Neural progenitor cell (in vitro differentiated cells): Measurements from ENCODE around the gene BOK. TPM values are rescaled to one million over a fixed set of nuclear protein-coding genes. Genes with fewer than 3 reads are reported as not detected.

Experiments
- DNase-seq: peaks from one replicate; pipeline ENCODE4 v3.0.0-alpha.2; 2016; ENCODE audit warnings: low spot score
- H2AFZ ChIP-seq: fragments of 200-600 bp; sonication (generic); replicated peaks from 2 replicates; pipeline ENCODE4 v1.6.1; 2016; ENCODE audit warnings: antibody characterized with exemption
- H3F3A ChIP-seq: fragments of 200-600 bp; sonication (generic); 2 replicates; pipeline ENCODE4 v1.6.1; 2016; ENCODE audit warnings: antibody characterized with exemption, low read depth
- H3K27ac ChIP-seq: fragments of 200-600 bp; sonication (generic); 2 replicates; pipeline ENCODE4 v1.5.1; 2016; ENCODE audit warnings: mild to moderate bottlenecking
- H3K27me3 ChIP-seq: fragments of 200-600 bp; sonication (generic); 2 replicates; pipeline ENCODE4 v1.6.1; 2016; ENCODE audit warnings: mild to moderate bottlenecking, moderate library complexity
- H3K36me3 ChIP-seq: fragments of 200-600 bp; sonication (generic); 2 replicates; pipeline ENCODE4 v1.5.1; 2016
- H3K4me1 ChIP-seq: fragments of 200-600 bp; sonication (generic); 2 replicates; pipeline ENCODE4 v1.6.1; 2016; ENCODE audit warnings: mixed run types
- H3K4me2 ChIP-seq: fragments of 200-600 bp; sonication (generic); 2 replicates; pipeline ENCODE4 v1.6.1; 2016
- H3K4me3 ChIP-seq: fragments of 200-600 bp; sonication (generic); 2 replicates; pipeline ENCODE4 v1.5.1; 2016
- H3K79me2 ChIP-seq: fragments of 200-600 bp; sonication (generic); 2 replicates; pipeline ENCODE4 v1.6.1; 2016; ENCODE audit warnings: low read depth
- H3K9ac ChIP-seq: fragments of 200-600 bp; sonication (generic); 2 replicates; pipeline ENCODE4 v1.6.1; 2016
- H3K9me3 ChIP-seq: fragments of 200-600 bp; sonication (generic); 2 replicates; pipeline ENCODE4 v1.5.1; 2016; ENCODE audit warnings: low read depth
- H4K20me1 ChIP-seq: fragments of 200-600 bp; sonication (generic); 2 replicates; pipeline ENCODE4 v1.6.1; 2016; ENCODE audit warnings: low read depth
- H3K27ac Mint-ChIP-seq: 3 replicates; pipeline ENCODE4 v1.8.0; 2021; ENCODE audit warnings: mixed read lengths
- H3K27me3 Mint-ChIP-seq: 2 replicates; pipeline ENCODE4 v1.8.0; 2022; ENCODE audit warnings: low read depth, mild to moderate bottlenecking, inconsistent platforms, moderate library complexity, mixed read lengths; ENCODE audit not compliant: insufficient read depth
- H3K36me3 Mint-ChIP-seq: 3 replicates; pipeline ENCODE4 v1.8.0; 2021; ENCODE audit warnings: mixed read lengths
- H3K4me1 Mint-ChIP-seq: 3 replicates; pipeline ENCODE4 v1.8.0; 2021; ENCODE audit warnings: mixed read lengths
- H3K4me3 Mint-ChIP-seq: 3 replicates; pipeline ENCODE4 v1.8.0; 2021; ENCODE audit warnings: mild to moderate bottlenecking, moderate library complexity, mixed read lengths
- H3K9me3 Mint-ChIP-seq: 3 replicates; pipeline ENCODE4 v1.8.0; 2020; ENCODE audit warnings: mixed read lengths
- CTCF ChIP-seq: fragments of 200-600 bp; sonication (generic); IDR thresholded peaks from 2 replicates; pipeline ENCODE4 v1.5.1; 2017; ENCODE audit warnings: antibody characterized with exemption, mild to moderate bottlenecking
- EZH2 ChIP-seq: fragments of 200-600 bp; sonication (generic); IDR thresholded peaks from 2 replicates; pipeline ENCODE4 v1.6.1; 2017; ENCODE audit warnings: antibody characterized with exemption, mild to moderate bottlenecking, moderate library complexity
- EZH2phosphoT487 ChIP-seq: fragments of 200-600 bp; sonication (generic); IDR thresholded peaks from 2 replicates; pipeline ENCODE4 v1.6.1; 2017; ENCODE audit warnings: antibody characterized with exemption
- total RNA-seq: library from RNA; depleted of rRNA; stranded (reverse); fragments of >200 nt; gene quantifications from 2 replicates; pipeline ENCODE4 v1.2.3, GENCODE V29; 2015; ENCODE audit warnings: low replicate concordance

The BOK gene
- total RNA-seq, 1 donor from 2014 or later = 2.0 TPM

GRCh38 chr2:241514553-241514952, 44.0 kb upstream of the BOK start:
- H3K27me3 Mint-ChIP-seq = peaks cover 3% of the 10 kb centered on the region

GRCh38 chr2:241514986-241515737, 43.4 kb upstream of the BOK start:
- no peak overlapping the region for H2AFZ ChIP-seq
- H3K9me3 Mint-ChIP-seq = peaks cover 2% of the 10 kb centered on the region
- peak overlapping the region; percentile 29 for H3K27ac ChIP-seq
- H3K36me3 Mint-ChIP-seq = peaks cover 1% of the 10 kb centered on the region
- no peak for TF ChIP-seq EZH2phosphoT487
- no peak for TF ChIP-seq EZH2
- no peak for TF ChIP-seq CTCF
- no peak for DNase-seq
- peaks cover 24% of the 10 kb centered on the region for H3F3A ChIP-seq
- no peak overlapping the region for H3K27ac Mint-ChIP-seq
- H3K27me3 Mint-ChIP-seq = peaks cover 6% of the 10 kb centered on the region
- H4K20me1 ChIP-seq = no peaks in the 10 kb centered on the region
- H3K4me1 Mint-ChIP-seq = no peaks in the 10 kb centered on the region
- H3K9me3 ChIP-seq = no peaks in the 10 kb centered on the region
- no peaks in the 10 kb centered on the region for H3K27me3 ChIP-seq
- H3K4me1 ChIP-seq = no peaks in the 10 kb centered on the region
- H3K9ac ChIP-seq = no peak overlapping the region
- no peak overlapping the region for H3K4me3 Mint-ChIP-seq
- H3K36me3 ChIP-seq = no peaks in the 10 kb centered on the region
- no peak overlapping the region for H3K4me2 ChIP-seq
- H3K4me3 ChIP-seq = no peak overlapping the region
- no peaks in the 10 kb centered on the region for H3K79me2 ChIP-seq

More at GRCh38 chr2:241514553-241514952, 44.0 kb upstream of the BOK start:
- Histone ChIP-seq H3K79me2 (no peaks in the 10 kb centered on the region), H3K27ac (no peak overlapping the region), H3K27me3 (peaks cover 5% of the 10 kb centered on the region), H3K4me2 (no peak overlapping the region), H3K4me3 (no peak overlapping the region), H3K36me3 (no peaks in the 10 kb centered on the region), H3K9ac (no peak overlapping the region), H4K20me1 (no peaks in the 10 kb centered on the region), H2AFZ (no peak overlapping the region), H3F3A (peaks cover 24% of the 10 kb centered on the region), H3K4me1 (no peaks in the 10 kb centered on the region), H3K9me3 (no peaks in the 10 kb centered on the region)
- H3K27ac Mint-ChIP-seq = no peak overlapping the region
- no peak overlapping the region for H3K4me3 Mint-ChIP-seq
- H3K36me3 Mint-ChIP-seq = peaks cover 1% of the 10 kb centered on the region
- peaks cover 3% of the 10 kb centered on the region for H3K4me1 Mint-ChIP-seq
- H3K9me3 Mint-ChIP-seq = peaks cover 2% of the 10 kb centered on the region
- no peak for TF ChIP-seq EZH2
- TF ChIP-seq CTCF = no peak
- no peak for TF ChIP-seq EZH2phosphoT487
- DNase-seq = no peak

GRCh38 chr2:241516520-241516965, 42.0 kb upstream of the BOK start:
- H3K36me3 Mint-ChIP-seq = peaks cover 1% of the 10 kb centered on the region
- no peak overlapping the region for H3K4me3 Mint-ChIP-seq
- Histone ChIP-seq H3K27ac (no peak overlapping the region), H3K4me2 (no peak overlapping the region), H2AFZ (no peak overlapping the region), H3K36me3 (no peaks in the 10 kb centered on the region), H3F3A (peaks cover 24% of the 10 kb centered on the region), H3K9ac (no peak overlapping the region), H3K4me3 (no peak overlapping the region), H3K9me3 (no peaks in the 10 kb centered on the region), H3K27me3 (no peaks in the 10 kb centered on the region), H4K20me1 (no peaks in the 10 kb centered on the region), H3K79me2 (no peaks in the 10 kb centered on the region), H3K4me1 (no peaks in the 10 kb centered on the region)
- no peak for DNase-seq
- H3K27me3 Mint-ChIP-seq = peaks cover 6% of the 10 kb centered on the region
- H3K27ac Mint-ChIP-seq = no peak overlapping the region
- no peaks in the 10 kb centered on the region for H3K4me1 Mint-ChIP-seq
- H3K9me3 Mint-ChIP-seq = peaks cover 2% of the 10 kb centered on the region
- no peak for TF ChIP-seq CTCF
- no peak for TF ChIP-seq EZH2
- TF ChIP-seq EZH2phosphoT487 = no peak
